ENCODE results near the gene USP44. TPM values are rescaled to one million over a fixed set of nuclear protein-coding genes. Genes with fewer than 3 reads are reported as not detected.

Gene USP44
- total RNA-seq, 1 donor from 2014 or later: 2.1 TPM

GRCh38 chr12:95548056-95548538 is 3.2 kb downstream of the USP44 start:
- no peak for DNase-seq (ENCODE audit: low read depth)

GRCh38 chr12:95547522-95548055 is 3.7 kb downstream of the USP44 start:
- no peak for TF ChIP-seq CTCF (conservative IDR thresholded peaks at IDR 0.05; ENCODE audit: low read depth, low read length)
- no peak for DNase-seq (ENCODE audit: low read depth)
- peak overlapping the region; percentile 65 for H3K4me3 ChIP-seq (ENCODE audit: low read depth, low read length)

More at GRCh38 chr12:95548056-95548538, 3.2 kb downstream of the USP44 start:
- H3K4me3 ChIP-seq (ENCODE audit: low read depth, low read length): peak overlapping the region; percentile 65
- TF ChIP-seq CTCF (conservative IDR thresholded peaks at IDR 0.05; ENCODE audit: low read depth, low read length): no peak

GRCh38 chr12:95546491-95546813 is 4.8 kb downstream of the USP44 start:
- no peak for TF ChIP-seq CTCF (conservative IDR thresholded peaks at IDR 0.05; ENCODE audit: low read depth, low read length)
- H3K4me3 ChIP-seq (ENCODE audit: low read depth, low read length): no peak overlapping the region
- DNase-seq (ENCODE audit: low read depth): no peak

- DNase-seq (ENCODE audit: low read depth): no peak
- no peak overlapping the region for H3K4me3 ChIP-seq (ENCODE audit: low read depth, low read length)
- TF ChIP-seq CTCF (conservative IDR thresholded peaks at IDR 0.05; ENCODE audit: low read depth, low read length): no peak
Observed at GRCh38 chr12:95545731-95546490, 5.4 kb downstream of the USP44 start.

GRCh38 chr12:95545303-95545702 is 6.0 kb downstream of the USP44 start:
- H3K4me3 ChIP-seq (ENCODE audit: low read depth, low read length): no peak overlapping the region
- no peak for TF ChIP-seq CTCF (conservative IDR thresholded peaks at IDR 0.05; ENCODE audit: low read depth, low read length)
- DNase-seq (ENCODE audit: low read depth): no peak

GRCh38 chr12:95544756-95545155 is 6.5 kb downstream of the USP44 start:
- DNase-seq (ENCODE audit: low read depth): no peak
- no peak overlapping the region for H3K4me3 ChIP-seq (ENCODE audit: low read depth, low read length)
- TF ChIP-seq CTCF (conservative IDR thresholded peaks at IDR 0.05; ENCODE audit: low read depth, low read length): no peak

- no peak for DNase-seq (ENCODE audit: low read depth)
- no peak overlapping the region for H3K4me3 ChIP-seq (ENCODE audit: low read depth, low read length)
- TF ChIP-seq CTCF (conservative IDR thresholded peaks at IDR 0.05; ENCODE audit: low read depth, low read length): no peak
Observed at GRCh38 chr12:95543305-95543704, 8.0 kb downstream of the USP44 start.
